ENCODE results near the gene TELO2.
A peak's percentile ranks its signal among the peaks of the same experiment; 100 is the strongest.

Gene TELO2

GRCh38 chr16:1481906-1482835 is 11.0 kb upstream of the TELO2 start:
- no peaks in the 10 kb centered on the region for H3K4me1 ChIP-seq (ENCODE audit: insufficient read depth, low read length)
- 86% methylated on average over 28 of the region's 28 CpGs for WGBS
- no peak overlapping the region for H3K4me3 ChIP-seq (ENCODE audit: low read length)
- H3K27ac ChIP-seq (ENCODE audit: low read depth, low read length) = no peak overlapping the region
- no peaks in the 10 kb centered on the region for H3K9me3 ChIP-seq (ENCODE audit: insufficient read depth, low read depth, low read length)
- H3K9ac ChIP-seq (ENCODE audit: low read depth, low read length) = no peak overlapping the region
- H3K36me3 ChIP-seq (ENCODE audit: insufficient read depth, low read length) = no peaks in the 10 kb centered on the region
- peaks cover 9% of the 10 kb centered on the region for H3K27me3 ChIP-seq (ENCODE audit: insufficient read depth, low read length)

GRCh38 chr16:1485847-1486496 is 7.2 kb upstream of the TELO2 start:
- Histone ChIP-seq H3K27ac (ENCODE audit: low read depth, low read length) (no peak overlapping the region), H3K4me1 (ENCODE audit: insufficient read depth, low read length) (no peaks in the 10 kb centered on the region), H3K27me3 (ENCODE audit: insufficient read depth, low read length) (peaks cover 11% of the 10 kb centered on the region), H3K4me3 (ENCODE audit: low read length) (no peak overlapping the region), H3K9ac (ENCODE audit: low read depth, low read length) (no peak overlapping the region), H3K9me3 (ENCODE audit: insufficient read depth, low read depth, low read length) (no peaks in the 10 kb centered on the region), H3K36me3 (ENCODE audit: insufficient read depth, low read length) (no peaks in the 10 kb centered on the region)
- 92% methylated on average over 40 of the region's 40 CpGs for WGBS

GRCh38 chr16:1486551-1487390 is 6.4 kb upstream of the TELO2 start:
- Histone ChIP-seq H3K4me1 (ENCODE audit: insufficient read depth, low read length) (no peaks in the 10 kb centered on the region), H3K9me3 (ENCODE audit: insufficient read depth, low read depth, low read length) (no peaks in the 10 kb centered on the region), H3K36me3 (ENCODE audit: insufficient read depth, low read length) (no peaks in the 10 kb centered on the region), H3K27ac (ENCODE audit: low read depth, low read length) (no peak overlapping the region), H3K4me3 (ENCODE audit: low read length) (no peak overlapping the region), H3K27me3 (ENCODE audit: insufficient read depth, low read length) (peaks cover 11% of the 10 kb centered on the region), H3K9ac (ENCODE audit: low read depth, low read length) (no peak overlapping the region)
- WGBS = 91% methylated on average over 33 of the region's 33 CpGs

DNA sequence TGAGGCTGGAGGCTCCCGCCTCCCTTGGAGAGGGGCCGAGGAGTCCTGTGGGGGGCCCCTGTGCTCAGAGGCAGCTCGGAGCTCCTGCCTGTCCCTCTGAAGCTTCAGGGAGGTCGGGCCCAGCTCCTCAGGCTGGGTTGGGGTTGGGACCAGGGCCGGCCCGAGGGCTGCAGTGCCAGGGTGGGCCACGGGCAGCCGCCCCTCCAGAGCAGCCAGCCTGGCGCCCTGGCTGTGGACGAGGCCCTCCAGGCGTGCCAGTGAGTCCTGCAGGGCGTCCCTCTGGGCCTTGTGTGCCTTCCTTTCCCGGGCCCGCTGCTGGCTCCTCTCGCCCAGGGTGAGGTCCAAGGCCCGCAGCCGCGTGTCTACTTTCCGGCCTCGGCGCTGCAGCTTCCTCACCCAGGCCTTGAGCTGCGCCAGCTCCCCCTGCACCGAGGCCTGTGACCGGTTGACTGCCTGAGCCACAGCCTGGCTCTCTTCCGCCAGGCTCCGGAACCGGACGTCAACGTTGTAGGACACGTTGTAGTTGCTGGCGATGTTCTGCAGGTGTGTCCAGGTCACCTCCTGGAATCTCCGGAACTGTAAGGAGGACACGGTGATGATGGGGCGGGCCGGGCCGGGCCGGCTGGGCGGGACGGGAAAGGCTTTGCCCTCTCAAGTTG is 5.6 kb upstream of the TELO2 start:
- Histone ChIP-seq H3K36me3 (ENCODE audit: insufficient read depth, low read length) (no peaks in the 10 kb centered on the region), H3K9me3 (ENCODE audit: insufficient read depth, low read depth, low read length) (no peaks in the 10 kb centered on the region), H3K27ac (ENCODE audit: low read depth, low read length) (no peak overlapping the region), H3K9ac (ENCODE audit: low read depth, low read length) (no peak overlapping the region), H3K27me3 (ENCODE audit: insufficient read depth, low read length) (peaks cover 7% of the 10 kb centered on the region), H3K4me1 (ENCODE audit: insufficient read depth, low read length) (no peaks in the 10 kb centered on the region), H3K4me3 (ENCODE audit: low read length) (no peak overlapping the region)
- WGBS = 95% methylated on average over 39 of the region's 39 CpGs

DNA sequence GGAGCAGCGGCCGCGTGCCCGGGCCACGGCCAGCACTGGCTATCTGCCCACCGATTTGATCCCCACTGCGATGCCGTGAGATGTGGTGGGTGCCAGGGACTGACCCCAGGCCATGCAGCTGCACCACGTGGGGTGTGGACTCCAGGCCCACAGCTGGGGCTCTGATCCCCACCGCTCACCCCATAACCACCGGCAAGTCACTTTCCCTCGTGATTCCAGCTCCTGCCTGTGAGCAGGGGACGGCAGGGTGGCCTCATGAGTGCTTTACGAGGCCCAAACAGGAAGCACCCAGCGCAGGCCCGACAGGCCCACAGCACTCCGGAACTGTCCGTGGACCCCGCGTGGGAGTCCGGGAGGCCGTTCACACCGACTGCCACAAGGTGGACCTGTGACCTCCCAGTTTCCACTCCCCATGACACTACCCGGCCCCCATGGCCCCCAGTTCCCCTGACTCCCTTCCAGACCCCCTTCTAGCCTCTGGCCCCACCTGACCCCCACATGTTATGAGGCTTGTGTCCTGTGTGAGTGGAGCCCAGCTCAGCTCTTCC is 5.0 kb upstream of the TELO2 start:
- Histone ChIP-seq H3K27me3 (ENCODE audit: insufficient read depth, low read length) (peaks cover 7% of the 10 kb centered on the region), H3K27ac (ENCODE audit: low read depth, low read length) (no peak overlapping the region), H3K4me3 (ENCODE audit: low read length) (no peak overlapping the region), H3K9me3 (ENCODE audit: insufficient read depth, low read depth, low read length) (no peaks in the 10 kb centered on the region), H3K9ac (ENCODE audit: low read depth, low read length) (no peak overlapping the region), H3K36me3 (ENCODE audit: insufficient read depth, low read length) (no peaks in the 10 kb centered on the region), H3K4me1 (ENCODE audit: insufficient read depth, low read length) (no peaks in the 10 kb centered on the region)
- WGBS = 91% methylated on average over 24 of the region's 24 CpGs

GRCh38 chr16:1488619-1489018 is 4.5 kb upstream of the TELO2 start, which contains the start of gene PTX4:
PTX4 (minus strand) TSS chr16:1488944; CDS start chr16:1488909, 35 bp downstream.
- Histone ChIP-seq H3K27ac (ENCODE audit: low read depth, low read length) (no peak within 1 kb of the TSS), H3K27me3 (ENCODE audit: insufficient read depth, low read length) (peaks cover 6% of the 10 kb centered on the region), H3K36me3 (ENCODE audit: insufficient read depth, low read length) (no peaks in the 10 kb centered on the region), H3K4me1 (ENCODE audit: insufficient read depth, low read length) (no peaks in the 10 kb centered on the region), H3K9me3 (ENCODE audit: insufficient read depth, low read depth, low read length) (no peaks in the 10 kb centered on the region), H3K9ac (ENCODE audit: low read depth, low read length) (no peak within 1 kb of the TSS; the same call in 1 of the 2 replicates), H3K4me3 (ENCODE audit: low read length) (no peak within 1 kb of the TSS)
- WGBS = 94% methylated on average over 19 of the region's 19 CpGs

DNA sequence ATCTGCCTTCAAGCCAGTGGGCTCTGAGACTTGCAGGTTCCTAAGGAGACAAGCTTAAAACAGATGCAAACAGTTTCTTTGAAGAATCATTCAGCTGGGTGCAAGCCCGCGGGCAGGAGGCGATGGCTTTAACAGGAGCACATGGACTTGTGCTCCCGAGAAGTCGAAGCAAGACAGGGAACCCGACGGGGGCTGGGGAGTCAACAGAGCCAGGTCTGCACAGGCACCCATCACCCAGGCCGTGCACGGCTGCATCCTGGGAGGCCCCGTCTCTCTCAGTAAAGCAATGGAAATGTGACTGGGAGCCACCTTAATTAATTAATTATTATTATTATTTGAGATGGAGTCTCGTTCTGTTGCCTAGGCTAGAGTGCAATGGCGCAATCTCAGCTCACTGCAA is 4.1 kb upstream of the TELO2 start:
- H3K27ac ChIP-seq (ENCODE audit: low read depth, low read length) = no peak overlapping the region
- no peaks in the 10 kb centered on the region for H3K4me1 ChIP-seq (ENCODE audit: insufficient read depth, low read length)
- WGBS = 93% methylated on average over 12 of the region's 12 CpGs
- no peaks in the 10 kb centered on the region for H3K9me3 ChIP-seq (ENCODE audit: insufficient read depth, low read depth, low read length)
- H3K9ac ChIP-seq (ENCODE audit: low read depth, low read length) = no peak overlapping the region; the same call in 1 of the 2 replicates
- peaks cover 2% of the 10 kb centered on the region; the same call in 1 of the 2 replicates for H3K27me3 ChIP-seq (ENCODE audit: insufficient read depth, low read length)
- H3K36me3 ChIP-seq (ENCODE audit: insufficient read depth, low read length) = no peaks in the 10 kb centered on the region
- H3K4me3 ChIP-seq (ENCODE audit: low read length) = no peak overlapping the region

- H3K27ac ChIP-seq (ENCODE audit: low read depth, low read length) = no peak overlapping the region
- no peak overlapping the region; the same call in 1 of the 2 replicates for H3K9ac ChIP-seq (ENCODE audit: low read depth, low read length)
- 89% methylated on average over 12 of the region's 12 CpGs for WGBS
- no peak overlapping the region for H3K4me3 ChIP-seq (ENCODE audit: low read length)
- H3K36me3 ChIP-seq (ENCODE audit: insufficient read depth, low read length) = peaks cover 19% of the 10 kb centered on the region
- peaks cover 2% of the 10 kb centered on the region; the same call in 1 of the 2 replicates for H3K27me3 ChIP-seq (ENCODE audit: insufficient read depth, low read length)
- no peaks in the 10 kb centered on the region for H3K4me1 ChIP-seq (ENCODE audit: insufficient read depth, low read length)
- no peaks in the 10 kb centered on the region for H3K9me3 ChIP-seq (ENCODE audit: insufficient read depth, low read depth, low read length)
These were observed 1.8 kb upstream of the TELO2 start for GRCh38 chr16:1491327-1491726.

DNA sequence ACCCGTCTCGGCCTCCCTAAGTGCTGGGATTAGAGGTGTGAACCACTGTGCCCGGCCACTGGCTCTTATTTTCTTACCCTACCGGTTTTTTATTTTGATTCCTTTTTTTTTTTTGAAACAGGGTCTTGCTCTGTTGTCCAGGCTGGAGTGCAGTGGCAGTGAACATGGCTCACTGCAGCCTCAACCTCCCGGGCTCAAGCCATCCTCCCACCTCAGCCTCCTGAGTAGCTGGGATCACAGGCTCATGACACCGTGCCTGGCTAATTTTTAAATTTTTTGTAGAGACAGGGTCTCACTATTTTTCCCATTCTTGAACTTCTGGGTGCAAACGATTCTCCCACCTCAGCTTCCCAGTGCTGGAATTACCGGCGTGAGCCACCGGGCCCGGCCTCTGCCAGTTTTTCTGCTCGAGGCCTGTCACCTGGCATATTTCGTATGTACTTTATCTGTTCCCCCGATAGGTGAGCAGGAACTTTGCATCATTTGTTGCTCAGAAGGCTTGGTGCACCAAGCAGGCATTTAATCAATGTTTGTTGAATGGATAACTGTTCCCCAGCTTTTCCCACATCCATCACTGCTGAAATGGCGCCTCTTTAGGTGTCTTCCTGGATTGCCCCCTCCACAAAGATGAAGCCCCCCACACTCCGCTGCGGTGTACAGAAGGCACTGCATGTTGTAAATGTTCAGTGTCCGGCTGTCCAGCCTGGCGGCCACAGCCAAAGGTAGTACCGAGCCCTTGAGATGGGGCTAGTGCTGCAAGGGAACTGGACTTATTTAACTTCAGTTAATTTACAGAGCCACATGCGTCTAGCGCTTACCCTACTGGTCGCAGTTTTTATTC is 858 bp upstream of the TELO2 start:
- H3K4me3 ChIP-seq (ENCODE audit: low read length) = peak overlapping the region; percentile 78
- 88% methylated on average over 23 of the region's 23 CpGs for WGBS

More for the DNA sequence above, 858 bp upstream of the TELO2 start:
- Histone ChIP-seq H3K4me1 (ENCODE audit: insufficient read depth, low read length) (no peaks in the 10 kb centered on the region), H3K27ac (ENCODE audit: low read depth, low read length) (peak overlapping the region; percentile 63; the same call in 1 of the 2 replicates), H3K36me3 (ENCODE audit: insufficient read depth, low read length) (peaks cover 29% of the 10 kb centered on the region), H3K9ac (ENCODE audit: low read depth, low read length) (peak overlapping the region; percentile 75), H3K9me3 (ENCODE audit: insufficient read depth, low read depth, low read length) (no peaks in the 10 kb centered on the region), H3K27me3 (ENCODE audit: insufficient read depth, low read length) (0 out of 2 replicates have a peak, but pooled peaks cover 2% of the 10 kb centered on the region)
